GM18907 (cell line): ENCODE measurements around the gene RND3.

Experiments used
- ATAC-seq: cut with Tn5 transposase; IDR thresholded peaks from one replicate; pipeline ENCODE4 v1.9.1; 2021; ENCODE audit warnings: mild to moderate bottlenecking, moderate library complexity; ENCODE audit not compliant: unreplicated experiment

Gene RND3

DNA sequence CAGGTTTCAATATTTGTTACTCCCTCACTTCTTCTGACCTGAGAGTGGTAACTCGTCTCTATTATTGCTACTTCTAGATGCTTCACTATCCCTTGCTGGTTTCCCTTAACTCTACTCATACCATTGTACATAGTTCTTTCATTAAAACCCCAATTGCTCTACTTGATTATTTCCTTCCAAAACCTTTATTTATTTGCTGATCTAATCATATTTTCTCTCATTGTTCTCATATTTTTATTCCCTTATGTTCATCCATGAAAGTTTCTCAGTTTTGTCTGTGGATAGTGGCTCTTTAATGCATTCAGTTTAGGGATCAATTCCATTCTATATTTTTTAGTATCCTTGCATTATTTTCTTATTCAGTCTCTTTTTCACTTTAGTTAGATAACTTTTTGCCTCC is 42.1 kb downstream of the RND3 start:
- ATAC-seq = no peak

- ATAC-seq = no peak
Measured at GRCh38 chr2:150442484-150442883, 45.0 kb downstream of the RND3 start.

GRCh38 chr2:150441784-150442183 is 45.7 kb downstream of the RND3 start:
- no peak for ATAC-seq

- ATAC-seq = no peak
Measured at GRCh38 chr2:150441226-150441625, 46.2 kb downstream of the RND3 start.

DNA sequence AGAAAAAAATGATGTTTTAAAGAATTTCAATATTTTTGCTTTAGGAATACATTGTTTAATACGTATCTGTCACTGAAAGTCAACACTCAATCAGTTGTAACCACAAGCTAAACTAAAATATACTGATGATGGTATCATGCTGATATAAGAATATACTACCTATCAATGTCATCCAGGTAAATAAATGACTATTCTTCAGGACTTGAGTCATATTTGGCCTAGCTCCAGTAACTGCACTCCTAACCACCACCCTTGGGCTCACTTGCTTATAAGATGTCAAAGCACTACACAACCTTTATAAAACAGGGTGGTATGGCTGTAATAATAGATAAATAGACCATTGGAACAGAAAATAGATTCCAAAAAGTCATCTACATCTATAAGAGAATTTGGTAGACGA is 48.8 kb downstream of the RND3 start:
- ATAC-seq = no peak

DNA sequence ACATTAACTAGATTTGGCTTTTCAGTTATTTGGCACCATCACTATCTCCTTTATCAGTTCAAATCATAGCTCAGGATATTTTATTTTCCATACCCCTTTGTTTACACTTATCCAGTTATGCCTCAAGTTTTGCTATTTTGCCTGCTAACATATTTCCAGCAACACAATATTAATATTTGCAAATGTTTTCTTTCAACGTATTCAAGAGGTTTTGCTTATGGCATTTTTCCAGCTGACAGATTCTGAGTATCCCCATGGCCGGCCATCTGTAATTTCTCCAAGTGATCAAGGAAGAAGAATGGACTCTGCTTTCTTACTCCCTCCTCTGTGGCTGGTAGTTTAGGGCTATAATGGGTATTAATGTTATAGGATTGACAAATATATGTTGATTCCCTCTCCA is 49.4 kb downstream of the RND3 start:
- no peak for ATAC-seq

DNA sequence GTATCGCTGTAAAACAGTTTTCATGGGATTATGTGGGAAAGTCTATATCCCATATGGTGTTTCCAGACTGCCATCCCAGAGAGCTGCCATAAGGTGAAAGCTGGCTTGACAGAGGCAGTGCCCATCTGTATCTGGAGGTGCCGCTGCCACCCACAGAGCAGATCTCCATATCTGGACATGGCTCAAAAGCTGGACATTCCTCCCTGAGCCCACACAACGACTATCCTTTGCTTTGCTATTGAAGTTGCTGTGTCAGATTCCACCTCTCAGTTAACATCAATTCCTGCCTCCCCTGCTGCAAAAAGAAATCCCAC is 55.2 kb downstream of the RND3 start:
- ATAC-seq = no peak

GRCh38 chr2:150431561-150432311 is 55.7 kb downstream of the RND3 start:
- ATAC-seq = no peak

GRCh38 chr2:150429384-150429961 is 58.0 kb downstream of the RND3 start:
- no peak for ATAC-seq

- ATAC-seq = no peak
Measured at GRCh38 chr2:150428641-150429040, 58.8 kb downstream of the RND3 start.

DNA sequence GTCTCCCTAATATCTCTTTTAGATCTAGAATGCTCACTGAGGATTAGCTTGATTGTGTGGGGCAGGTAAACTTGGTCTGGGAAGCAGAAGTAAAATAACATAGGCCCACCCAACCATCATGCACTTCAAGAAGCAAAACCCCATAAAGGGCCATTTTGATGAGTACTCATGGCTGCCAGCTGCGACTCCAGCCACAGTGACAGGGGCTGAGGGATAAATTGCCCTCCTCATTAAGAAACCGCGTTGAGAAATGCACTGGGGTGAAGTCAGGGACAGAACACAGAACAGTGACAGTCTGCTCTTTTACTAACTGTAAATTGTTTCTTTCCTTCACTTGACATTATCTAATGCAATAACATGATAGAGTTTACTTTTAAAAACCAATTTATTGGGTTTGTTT is 60.2 kb downstream of the RND3 start:
- no peak for ATAC-seq

DNA sequence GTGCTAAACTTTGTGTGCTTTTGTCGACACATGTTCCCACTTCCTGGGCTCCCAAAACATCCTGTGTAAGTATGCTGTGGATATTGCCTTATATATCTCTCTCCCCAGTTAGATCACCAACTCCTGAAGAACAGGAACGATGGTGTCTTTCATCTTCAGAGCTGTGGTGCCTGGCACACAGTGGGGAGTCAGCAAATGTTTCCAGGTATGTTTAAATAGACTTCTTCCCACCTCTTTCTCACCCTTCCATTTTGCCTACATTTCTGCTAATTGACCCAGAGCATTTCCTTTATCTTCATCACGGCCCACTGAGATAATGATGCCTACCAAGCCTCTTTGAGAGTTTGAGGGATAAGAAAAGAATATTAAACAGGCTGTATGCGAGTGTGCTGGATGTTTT is 60.7 kb downstream of the RND3 start:
- no peak for ATAC-seq

- ATAC-seq = no peak
Measured at GRCh38 chr2:150426315-150426714, 61.2 kb downstream of the RND3 start.

DNA sequence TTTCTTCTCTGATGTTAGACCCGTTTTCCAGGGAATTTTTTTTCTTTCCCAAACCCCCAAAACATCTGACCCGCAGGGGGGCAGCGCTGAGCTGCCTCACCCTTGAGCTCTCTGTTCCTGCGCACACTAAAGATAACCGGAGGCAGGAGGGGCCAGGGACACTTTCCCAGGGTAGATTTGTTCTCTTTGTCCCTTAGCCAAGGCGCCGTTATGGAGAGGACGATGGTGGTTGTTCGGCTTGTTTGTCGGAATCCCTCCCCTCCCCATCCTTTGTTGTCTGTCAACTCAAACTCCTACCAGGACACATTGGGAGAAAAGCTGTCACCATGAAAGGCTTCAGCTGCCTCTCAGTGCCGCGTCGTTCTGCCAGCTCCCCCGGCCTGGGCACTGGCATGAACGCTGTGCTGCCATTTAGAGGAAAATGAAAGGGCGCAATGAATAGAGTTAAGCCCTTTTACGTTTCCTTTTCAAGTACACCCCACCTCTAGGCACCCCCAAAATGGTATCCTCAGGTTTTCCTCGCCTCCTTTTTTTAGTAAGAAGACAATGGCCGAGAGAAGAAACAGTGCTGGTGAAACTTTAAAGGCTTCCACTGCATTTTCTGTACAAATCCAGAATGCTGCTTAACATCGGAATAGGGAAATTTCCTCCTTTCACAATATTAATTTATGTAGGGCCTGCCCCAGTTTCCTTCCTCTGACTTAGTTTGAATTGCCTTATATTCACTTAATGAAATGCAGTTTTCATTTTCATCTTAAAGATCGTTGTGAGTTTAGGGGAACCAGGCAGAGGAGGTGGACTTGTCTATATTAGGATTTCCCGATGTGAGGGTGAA is 62.1 kb downstream of the RND3 start:
- ATAC-seq = no peak

DNA sequence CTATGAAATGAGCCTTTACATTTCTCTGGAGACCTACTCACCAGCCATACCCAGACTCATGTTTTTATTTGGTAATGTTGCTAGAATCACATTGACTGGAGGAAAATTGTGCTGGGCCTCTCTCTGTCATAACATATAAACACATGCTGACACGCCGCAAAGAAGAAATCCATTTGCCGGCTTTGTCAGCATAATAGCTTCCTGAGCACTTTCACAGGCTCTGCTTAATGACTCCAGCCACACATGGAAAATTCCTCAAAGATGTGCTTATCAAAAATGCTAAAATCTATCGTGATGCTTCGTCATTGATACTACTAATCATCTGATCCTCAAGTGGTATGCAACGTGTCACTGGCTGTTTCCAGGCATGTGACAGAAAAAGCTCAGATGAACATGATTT is 63.1 kb downstream of the RND3 start:
- ATAC-seq = no peak

- ATAC-seq = no peak
Measured at GRCh38 chr2:150421126-150421651, 66.3 kb downstream of the RND3 start.

- no peak for ATAC-seq
Measured at GRCh38 chr2:150418916-150419315, 68.6 kb downstream of the RND3 start.
